ENCODE data around the gene PHC2.

The PHC2 gene

DNA sequence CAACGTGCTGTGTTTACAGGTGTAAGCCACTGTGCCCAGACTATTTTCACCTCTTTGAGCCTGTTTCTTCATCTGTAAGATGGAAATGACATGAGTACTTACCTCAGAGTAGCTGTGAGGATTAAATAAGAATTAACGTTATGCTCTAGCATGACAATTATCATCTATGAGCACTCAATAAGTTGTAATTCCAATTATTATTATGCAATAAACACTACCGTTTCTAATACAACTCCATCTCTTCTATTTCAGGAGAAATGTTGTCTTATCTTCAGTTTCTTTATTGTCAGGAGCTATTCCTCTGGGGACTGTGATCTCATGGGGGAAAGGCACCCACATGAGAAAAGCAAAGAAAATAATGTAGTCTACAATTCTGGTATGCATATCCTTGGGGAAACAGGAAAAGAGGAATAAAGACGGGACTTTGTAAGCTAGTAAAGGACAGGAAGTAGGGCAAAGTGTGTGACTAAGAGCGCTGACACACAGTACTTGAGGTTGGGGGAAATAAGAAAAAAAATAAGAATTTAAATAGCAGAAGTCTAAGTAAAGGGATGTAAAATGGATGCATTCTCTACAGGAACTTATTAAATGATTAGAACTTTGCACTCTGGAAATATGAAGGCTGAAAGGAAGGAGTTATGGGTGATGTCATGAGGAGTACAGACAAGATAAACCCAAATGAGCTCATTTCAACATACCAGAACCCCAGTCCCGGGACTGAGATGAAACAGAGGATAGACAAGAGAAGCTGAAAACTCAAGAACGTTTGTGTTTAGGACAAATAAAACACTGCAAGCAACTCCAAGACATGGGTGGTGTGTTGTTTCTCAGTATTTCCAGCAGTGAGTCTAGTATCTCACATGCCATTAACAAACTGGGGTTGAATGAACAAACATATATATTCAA, 9.8 kb downstream of the PHC2 start:
- DNase-seq (ENCODE audit: low spot score), result no peak

DNA sequence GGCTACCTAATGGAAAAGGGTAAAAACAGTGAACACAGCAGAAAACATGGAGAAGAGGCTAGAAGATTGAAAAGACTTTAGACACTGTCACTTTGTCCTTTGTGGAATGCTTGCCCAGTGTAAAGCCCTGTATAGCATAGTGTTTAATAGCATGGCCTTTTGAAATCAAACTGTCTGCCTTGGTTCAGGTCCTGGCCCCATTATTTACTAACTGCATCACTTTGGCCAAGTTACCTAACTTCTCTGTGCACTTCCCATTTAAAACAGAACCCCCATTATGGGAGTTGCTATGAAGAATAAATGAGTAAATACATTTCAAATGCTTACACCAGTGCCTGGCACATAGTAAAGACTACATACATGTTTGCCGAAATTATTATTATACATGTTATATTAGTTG, 12.1 kb downstream of the PHC2 start:
- DNase-seq (ENCODE audit: low spot score), result no peak

GRCh38 chr1:33414879-33415278, 16.0 kb downstream of the PHC2 start:
- no peak for DNase-seq (ENCODE audit: low spot score)

DNA sequence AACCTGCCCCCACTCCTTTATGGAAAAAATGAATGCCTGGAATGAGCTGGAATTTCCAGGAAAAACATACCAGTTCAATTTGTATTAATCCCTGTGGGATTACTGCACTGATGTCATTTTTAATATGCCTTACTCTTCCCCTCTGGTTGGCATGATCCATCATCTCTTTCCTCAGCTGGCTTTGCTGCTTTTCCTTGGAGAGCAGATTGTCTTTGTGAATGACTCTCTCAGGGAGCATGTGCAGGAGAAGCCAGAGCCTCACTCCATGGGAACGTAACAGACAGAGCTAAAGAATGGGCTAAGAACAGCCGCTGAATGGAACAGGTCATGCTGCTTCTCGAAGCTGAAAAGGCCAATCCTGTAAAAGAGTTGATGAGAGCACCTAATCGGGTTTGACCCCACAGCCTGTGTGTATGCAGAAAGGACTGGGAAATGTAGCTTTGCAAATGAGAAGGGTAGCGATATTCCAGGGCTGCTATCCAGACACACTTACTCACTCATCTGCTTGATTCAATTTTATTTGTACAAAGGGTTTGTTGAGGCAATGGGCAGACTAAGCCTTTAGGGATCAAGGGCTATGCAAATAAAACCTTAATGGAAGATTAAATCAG, 20.7 kb downstream of the PHC2 start:
- peak; percentile 42 for DNase-seq (ENCODE audit: low spot score)

- DNase-seq (ENCODE audit: low spot score), result no peak
These were observed 22.8 kb downstream of the PHC2 start for GRCh38 chr1:33408093-33408436.

- no peak for DNase-seq (ENCODE audit: low spot score)
These were observed 23.4 kb downstream of the PHC2 start for GRCh38 chr1:33407352-33408092.

- DNase-seq (ENCODE audit: low spot score), result no peak
These were observed 28.7 kb downstream of the PHC2 start for GRCh38 chr1:33402206-33402605.

- no peak for DNase-seq (ENCODE audit: low spot score)
These were observed 29.4 kb downstream of the PHC2 start for GRCh38 chr1:33401471-33401870.

GRCh38 chr1:33400153-33400911, 30.6 kb downstream of the PHC2 start:
- no peak for DNase-seq (ENCODE audit: low spot score)

- no peak for DNase-seq (ENCODE audit: low spot score)
These were observed 31.5 kb downstream of the PHC2 start for GRCh38 chr1:33399375-33399774.

DNA sequence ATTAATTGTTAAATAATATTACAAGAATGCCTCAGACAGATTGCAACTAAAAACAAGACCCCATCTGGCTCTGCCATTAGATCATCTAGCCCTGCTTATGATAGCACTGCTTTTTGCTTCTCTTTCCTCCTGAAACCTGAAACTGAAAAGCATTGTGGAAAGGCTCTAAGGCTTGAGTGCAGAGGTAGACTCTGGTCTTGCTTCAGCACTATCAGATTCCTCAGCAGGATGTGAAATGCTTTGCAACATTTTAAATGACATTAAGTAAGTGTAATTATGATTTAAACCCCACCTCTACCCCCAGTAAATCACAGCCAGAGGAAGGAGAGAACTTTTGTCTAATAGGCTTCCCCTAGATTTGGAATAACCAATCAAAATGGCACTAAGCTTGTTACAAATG, 32.9 kb downstream of the PHC2 start:
- DNase-seq (ENCODE audit: low spot score), result no peak

DNA sequence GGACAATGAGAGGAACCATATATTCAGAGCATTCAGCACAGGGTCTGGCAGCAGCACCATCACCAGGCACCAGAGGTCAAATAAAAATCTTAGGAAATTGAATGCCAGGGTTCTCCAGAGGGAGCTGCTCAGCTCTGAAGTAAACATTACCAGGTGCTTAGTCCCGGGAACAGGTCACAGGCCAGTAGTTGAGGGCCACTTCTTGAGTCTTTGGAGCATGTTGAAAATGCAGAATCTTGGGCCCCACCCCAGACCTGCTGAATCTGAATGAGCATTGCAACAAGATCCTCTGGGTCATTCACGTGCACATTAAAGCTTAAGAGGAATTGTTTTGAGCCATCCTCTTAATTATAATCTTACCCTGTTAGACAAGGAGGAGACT, 33.8 kb downstream of the PHC2 start:
- DNase-seq (ENCODE audit: low spot score), result no peak

DNA sequence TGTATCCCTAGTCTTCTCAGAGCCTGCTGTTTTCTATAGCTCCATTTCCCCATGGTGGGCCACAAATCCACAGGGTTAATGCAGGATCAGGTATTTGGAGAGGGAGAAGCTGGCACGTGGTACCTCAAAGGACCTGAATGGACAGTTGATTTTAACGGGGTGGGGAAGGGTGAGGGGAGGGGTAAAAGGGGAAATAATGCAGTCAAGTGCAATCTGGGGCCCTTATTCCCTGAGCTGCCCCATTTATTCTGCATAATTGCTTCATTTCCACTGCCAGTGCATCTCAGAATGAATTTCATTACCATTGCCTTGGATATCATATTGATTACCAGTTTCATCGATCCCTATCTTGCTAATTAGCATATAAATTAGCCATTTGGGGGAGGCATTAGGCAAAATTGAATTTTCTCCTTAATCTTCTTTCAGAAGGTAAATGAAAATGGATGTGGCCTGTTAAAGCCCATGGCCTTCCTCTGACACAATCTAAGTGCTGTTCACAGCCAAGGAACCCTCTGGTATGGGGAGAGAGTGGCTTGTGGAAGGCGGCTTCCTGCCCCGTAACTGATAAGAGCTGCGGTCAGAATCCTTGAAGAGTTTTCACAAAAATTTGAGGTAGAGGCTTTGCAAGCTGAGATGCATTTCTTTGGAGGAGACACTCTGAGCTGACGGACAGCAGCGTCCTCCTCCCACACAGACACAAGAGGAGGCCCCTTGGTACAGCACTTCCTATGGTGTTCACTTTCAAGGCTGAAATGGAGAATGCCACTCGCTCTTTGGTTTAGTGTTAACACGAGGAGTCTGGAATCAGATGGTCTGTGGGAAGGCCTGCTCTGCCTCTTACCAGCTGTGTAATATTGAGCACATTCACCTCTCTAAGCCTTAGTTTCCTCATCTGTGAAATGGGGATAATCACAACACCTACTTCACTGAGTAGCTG, 34.4 kb downstream of the PHC2 start:
- DNase-seq (ENCODE audit: low spot score), result no peak

GRCh38 chr1:33394770-33395169, 36.1 kb downstream of the PHC2 start:
- no peak for DNase-seq (ENCODE audit: low spot score)

- no peak for DNase-seq (ENCODE audit: low spot score)
These were observed 36.9 kb downstream of the PHC2 start for GRCh38 chr1:33393991-33394390.

- no peak for DNase-seq (ENCODE audit: low spot score)
These were observed 37.4 kb downstream of the PHC2 start for GRCh38 chr1:33393524-33393923.

GRCh38 chr1:33392639-33393038, 38.3 kb downstream of the PHC2 start:
- DNase-seq (ENCODE audit: low spot score), result no peak

DNA sequence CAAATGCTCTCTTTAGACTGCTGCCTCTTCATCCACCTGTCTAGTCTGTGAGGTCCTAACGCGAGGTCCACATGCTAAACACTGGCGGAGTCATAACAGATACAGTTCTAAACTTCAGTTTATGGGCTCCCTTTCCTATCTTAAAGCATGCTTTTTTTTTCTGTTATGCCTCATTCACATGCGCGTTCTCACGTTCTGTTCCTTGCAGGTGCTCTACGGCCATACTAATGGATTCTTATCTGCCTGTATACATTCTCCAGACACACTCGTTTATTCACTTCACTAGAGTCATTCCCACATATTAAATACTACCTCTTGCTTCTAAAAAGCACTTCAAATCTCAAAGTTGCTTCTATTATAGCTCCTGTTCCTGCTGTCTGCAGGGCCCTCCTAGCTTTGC, 38.7 kb downstream of the PHC2 start:
- no peak for DNase-seq (ENCODE audit: low spot score)

GRCh38 chr1:33391343-33392078, 39.4 kb downstream of the PHC2 start:
- DNase-seq (ENCODE audit: low spot score), result no peak

DNA sequence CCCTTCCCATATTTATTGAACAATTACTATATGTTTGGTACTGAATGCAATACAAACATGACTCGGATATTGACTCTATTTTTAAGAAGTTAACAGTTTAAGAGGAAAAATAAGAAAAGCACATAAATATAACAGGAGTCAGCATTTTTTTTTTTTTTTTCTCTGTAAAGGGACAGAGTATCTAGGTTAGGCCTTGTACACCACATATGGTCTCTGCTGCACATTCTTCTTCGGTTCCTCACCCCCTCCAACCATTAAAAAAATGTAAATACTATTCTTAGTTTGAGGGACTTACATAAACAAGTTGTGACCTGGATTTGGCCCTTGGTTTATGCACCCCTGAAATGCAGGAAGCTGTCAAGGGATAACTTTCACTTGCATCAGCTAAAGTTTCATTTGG, 40.4 kb downstream of the PHC2 start:
- DNase-seq (ENCODE audit: low spot score), result no peak
